ENCODE results near the gene EHD4. TPM values are rescaled to one million over a fixed set of nuclear protein-coding genes. Genes with fewer than 3 reads are reported as not detected.

Gene EHD4
- total and polyA plus RNA-seq, 12 donors, result 23.4 to 62.7 (median 43.2) TPM

GRCh38 chr15:41895957-41896356, 76.4 kb downstream of the EHD4 start:
- Histone ChIP-seq H3K4me1 (peaks cover 19 to 51% (median 32%) of the 10 kb centered on the region in 9 donors), H3K27me3 (no peaks in the 10 kb centered on the region), H3K27ac (peak overlapping the region in 3 of 10 donors; percentile 85 to 93 (median 92)), H3K36me3 (peaks cover 0 to 49% (median 34%) of the 10 kb centered on the region in 9 donors), H3K9me3 (no peaks in the 10 kb centered on the region), H3K4me3 (no peak overlapping the region)
- DNase-seq, result no peak
- WGBS, 2 donors, result 95 to 97% methylated on average over 1 of the region's 1 CpG
- no peak for ATAC-seq
- TF ChIP-seq CTCF (IDR thresholded peaks at IDR 0.05), result no peak
- intact Hi-C loops (cut with DNase I), result loop anchor here in 2 of 10 donors (5.0 to 10.0 kb wide), 2 partner anchors 59 to 121 kb away; partner anchors contain the start of genes MAPKBP1 (in 1 of the 2) and PLA2G4B (in 1 of the 2)

GRCh38 chr15:41895491-41895890, 76.9 kb downstream of the EHD4 start:
- no peak for DNase-seq
- Histone ChIP-seq H3K9me3 (no peaks in the 10 kb centered on the region), H3K27ac (peak overlapping the region in 9 of 10 donors; percentile 78 to 93 (median 88)), H3K4me1 (peaks cover 19 to 48% (median 32%) of the 10 kb centered on the region in 9 donors), H3K4me3 (no peak overlapping the region), H3K27me3 (no peaks in the 10 kb centered on the region), H3K36me3 (peaks cover 0 to 44% (median 29%) of the 10 kb centered on the region in 9 donors)
- WGBS, 2 donors, result 92 to 94% methylated on average over 11 of the region's 11 CpGs
- intact Hi-C loops (cut with DNase I), result loop anchor here in 2 of 10 donors (5.0 to 10.0 kb wide), 2 partner anchors 58 to 121 kb away; partner anchors contain the start of genes MAPKBP1 (in 1 of the 2) and PLA2G4B (in 1 of the 2)
- no peak for TF ChIP-seq CTCF (IDR thresholded peaks at IDR 0.05)
- ATAC-seq, result no peak

- H3K9me3 ChIP-seq, result no peaks in the 10 kb centered on the region
- TF ChIP-seq CTCF (IDR thresholded peaks at IDR 0.05), result peak in 5 of 9 donors; percentile 17 to 52 (median 40)
- H3K36me3 ChIP-seq, result peaks cover 0 to 38% (median 24%) of the 10 kb centered on the region in 9 donors
- ATAC-seq, result peak; percentile 74 to 92 (median 88)
- intact Hi-C loops (cut with DNase I), result loop anchor here in 4 of 10 donors (5.0 to 10.0 kb wide), 5 partner anchors 58 to 123 kb away; partner anchors contain the start of genes MAPKBP1 (in 2 of the 4), JMJD7 (in 1 of the 4) and PLA2G4B (in 1 of the 4)
- no peaks in the 10 kb centered on the region for H3K27me3 ChIP-seq
- peak overlapping the region in 9 of 10 donors; percentile 26 to 55 (median 51) for H3K4me3 ChIP-seq
- peak; percentile 82 to 86 for DNase-seq
- peaks cover 19 to 43% (median 30%) of the 10 kb centered on the region in 9 donors for H3K4me1 ChIP-seq
- H3K27ac ChIP-seq, result peak overlapping the region; percentile 77 to 93 (median 86)
- WGBS, 2 donors, result 5% methylated on average over 23 to 24 of the region's 24 CpGs
These were observed 77.4 kb downstream of the EHD4 start for GRCh38 chr15:41894791-41895463.

GRCh38 chr15:41894251-41894790, 78.0 kb downstream of the EHD4 start:
- H3K9me3 ChIP-seq, result no peaks in the 10 kb centered on the region
- no peaks in the 10 kb centered on the region for H3K27me3 ChIP-seq
- no peak for TF ChIP-seq CTCF (IDR thresholded peaks at IDR 0.05)
- H3K27ac ChIP-seq, result peak overlapping the region; percentile 77 to 93 (median 86)
- H3K4me1 ChIP-seq, result peaks cover 19 to 39% (median 30%) of the 10 kb centered on the region in 9 donors
- 37 to 41% methylated on average over 16 to 17 of the region's 17 CpGs for WGBS, 2 donors
- intact Hi-C loops (cut with DNase I), result loop anchor here in 3 of 10 donors (5.0 to 10.0 kb wide), 4 partner anchors 62 to 122 kb away; partner anchors contain the start of genes MAPKBP1 (in 2 of the 3) and JMJD7 (in 1 of the 3)
- DNase-seq, result no peak
- H3K4me3 ChIP-seq, result peak overlapping the region in 9 of 10 donors; percentile 26 to 55 (median 51)
- ATAC-seq, result peak in 7 of 8 donors; percentile 0 to 12 (median 4)
- peaks cover 0 to 32% (median 20%) of the 10 kb centered on the region in 9 donors for H3K36me3 ChIP-seq
